HG03159 (cell line): ENCODE results near the gene POC1B.

ENCODE experiments used
- ATAC-seq: cut with Tn5 transposase; IDR thresholded peaks from one replicate; pipeline ENCODE4 v1.9.1; 2021; ENCODE audit warnings: mild to moderate bottlenecking, moderate library complexity; ENCODE audit not compliant: unreplicated experiment

POC1B gene

GRCh38 chr12:89539426-89540223, 13.8 kb upstream of the POC1B start:
- ATAC-seq: no peak

GRCh38 chr12:89538897-89539296, 13.1 kb upstream of the POC1B start:
- no peak for ATAC-seq

GRCh38 chr12:89537389-89537788, 11.5 kb upstream of the POC1B start:
- ATAC-seq: no peak

GRCh38 chr12:89529738-89530137, 3.9 kb upstream of the POC1B start:
- ATAC-seq: no peak

- ATAC-seq: no peak
These were observed 2.6 kb upstream of the POC1B start for GRCh38 chr12:89528434-89528833.

- ATAC-seq: peak; percentile 28
These were observed 483 bp downstream of the POC1B start for GRCh38 chr12:89525305-89525823.

GRCh38 chr12:89524541-89525304, 1.1 kb downstream of the POC1B start, which contains the start of gene GALNT4:
Gene GALNT4, minus strand, starts transcription at chr12:89524796. Its CDS starts 247 bp downstream, at chr12:89524549.
- ATAC-seq: peak; percentile 70

- ATAC-seq: no peak
These were observed 1.9 kb downstream of the POC1B start for GRCh38 chr12:89523843-89524540.

GRCh38 chr12:89523393-89523792, 2.5 kb downstream of the POC1B start:
- ATAC-seq: no peak

GRCh38 chr12:89521364-89522223, 4.3 kb downstream of the POC1B start:
- no peak for ATAC-seq

GRCh38 chr12:89517720-89518119, 8.1 kb downstream of the POC1B start:
- ATAC-seq: no peak

- no peak for ATAC-seq
These were observed 9.2 kb downstream of the POC1B start for GRCh38 chr12:89516633-89517032.

GRCh38 chr12:89514751-89515150, 11.1 kb downstream of the POC1B start:
- peak; percentile 82 for ATAC-seq

GRCh38 chr12:89513544-89513943, 12.3 kb downstream of the POC1B start:
- no peak for ATAC-seq

- no peak for ATAC-seq
These were observed 18.6 kb downstream of the POC1B start for GRCh38 chr12:89507015-89507824.

- ATAC-seq: no peak
These were observed 19.8 kb downstream of the POC1B start for GRCh38 chr12:89506050-89506449.

GRCh38 chr12:89504560-89505346, 21.1 kb downstream of the POC1B start:
- ATAC-seq: no peak

- no peak for ATAC-seq
These were observed 24.1 kb downstream of the POC1B start for GRCh38 chr12:89501793-89502192.

GRCh38 chr12:89499857-89500256, 26.0 kb downstream of the POC1B start:
- ATAC-seq: no peak
